Superior temporal gyrus (tissue), 1 donor: ENCODE results near the gene AVEN.
A peak's percentile ranks its signal among the peaks of the same experiment; 100 is the strongest.
"Not testable (repeated sequence)": the region's sequence is repeated elsewhere in the genome, so short reads cannot be mapped to it uniquely, and the experiment has no call there.

Experiments used
- DNase-seq: peaks from one replicate; pipeline ENCODE4 v3.0.0-alpha.2; 2016; ENCODE audit errors: extremely low spot score

AVEN gene

DNA sequence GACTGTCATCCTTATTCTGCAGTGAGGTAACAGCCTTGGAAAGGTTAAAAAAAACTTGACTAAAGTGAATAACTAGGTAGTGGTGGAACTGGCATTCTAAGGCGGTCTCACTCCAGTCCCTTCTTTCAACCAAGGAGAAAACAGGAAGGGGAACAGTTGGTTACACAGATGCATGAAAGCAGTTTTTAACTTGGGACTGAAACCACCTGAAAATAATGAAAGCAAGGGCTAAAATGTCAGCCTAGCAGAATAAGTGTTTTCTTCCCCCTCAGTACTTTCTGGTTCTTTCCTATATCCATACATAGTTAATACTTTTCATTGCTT is 748 bp upstream of the AVEN start:
- DNase-seq: no peak

DNA sequence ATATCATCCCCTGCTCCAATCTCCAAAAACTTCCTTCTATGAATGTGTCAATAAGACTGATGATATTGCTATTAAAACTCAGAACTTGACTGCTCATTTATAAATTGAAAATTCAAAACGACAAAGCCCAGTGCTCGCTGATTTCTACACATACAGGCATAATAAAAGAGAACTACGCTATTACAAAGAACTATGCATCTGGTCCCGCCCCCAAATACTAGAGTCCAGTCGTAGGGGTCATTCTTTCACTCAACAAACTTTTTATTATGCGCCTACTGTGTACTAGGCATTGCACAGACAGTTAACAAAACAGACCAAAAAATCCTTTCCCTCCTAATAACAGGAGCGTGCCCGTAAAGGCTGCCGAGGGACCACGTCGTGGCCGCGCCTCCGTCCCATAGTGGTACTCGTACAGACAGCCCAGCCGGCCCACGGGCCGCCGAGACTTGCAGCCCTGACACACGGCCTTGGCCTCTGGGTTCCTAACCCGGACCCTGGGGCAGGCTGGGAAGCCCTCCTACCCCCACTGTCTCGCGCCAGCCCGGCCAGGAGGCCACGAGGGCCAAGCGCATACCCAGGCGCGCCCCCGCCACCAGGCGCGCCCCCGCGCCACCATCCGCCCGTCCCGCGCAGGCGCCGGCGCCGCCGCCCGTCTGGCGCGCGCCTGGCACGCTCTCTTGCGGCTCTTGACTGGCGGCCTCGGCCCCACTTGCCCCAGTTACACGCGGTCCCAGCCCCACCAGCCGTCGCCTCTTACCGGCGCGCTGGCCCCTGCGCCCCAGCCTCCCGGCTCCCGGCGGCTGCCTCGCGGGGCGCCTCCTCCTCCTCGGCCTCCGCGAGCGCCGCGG is 757 bp downstream of the AVEN start:
- DNase-seq: peak; percentile 83

DNA sequence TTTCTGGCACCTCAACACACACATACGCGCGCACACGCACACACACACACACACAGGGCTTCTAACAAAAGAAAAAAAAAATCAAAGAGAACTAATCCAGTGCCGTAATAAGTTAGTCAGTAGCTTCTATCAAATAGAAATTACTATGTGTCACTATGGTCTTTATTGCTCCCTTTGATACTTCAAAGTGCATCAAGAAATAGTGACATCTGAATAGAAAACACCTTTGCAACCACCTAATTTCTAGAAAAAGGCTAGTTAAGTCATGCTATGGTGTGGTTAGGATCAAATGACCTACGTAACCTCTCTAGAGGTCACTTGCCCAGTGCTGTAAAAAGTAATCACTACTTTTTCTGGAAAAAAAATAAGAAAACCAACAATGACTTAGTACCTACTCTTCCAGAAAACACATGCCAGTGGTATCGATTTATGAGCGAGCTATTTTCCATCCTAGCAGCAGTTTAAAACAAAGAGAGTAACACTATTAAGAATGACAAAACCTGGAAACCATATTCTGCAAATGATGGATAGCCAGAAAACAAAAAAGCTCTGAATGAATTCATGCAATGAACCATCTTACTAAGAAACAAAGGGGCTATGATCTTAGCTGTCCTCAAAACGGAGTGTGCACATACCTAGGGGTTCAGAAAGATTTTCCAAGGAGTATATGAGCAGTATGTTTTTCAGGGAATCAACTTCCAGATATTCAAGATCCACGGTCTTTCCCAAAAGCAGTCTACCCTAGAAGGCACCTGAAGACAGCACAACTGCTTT is 6.8 kb downstream of the AVEN start:
- DNase-seq: no peak

DNA sequence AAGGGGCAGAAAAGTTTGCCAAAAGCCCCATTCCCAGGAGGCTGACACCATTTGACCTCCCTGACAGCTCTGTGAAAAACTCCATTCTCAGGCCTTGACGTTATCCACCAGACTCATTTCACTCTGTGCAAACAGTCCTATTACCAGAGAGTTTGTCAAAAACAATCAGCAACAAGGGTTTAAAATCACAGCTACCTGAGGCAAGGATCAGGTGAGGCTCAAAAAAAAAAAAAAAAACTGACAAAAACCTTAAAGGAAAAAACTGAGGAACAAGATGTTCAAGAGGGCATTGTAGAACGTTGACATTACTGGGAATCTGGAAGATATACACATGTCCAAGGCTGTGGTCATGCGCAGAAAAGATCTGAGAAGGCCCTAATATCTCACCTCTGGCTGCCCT is 11.4 kb downstream of the AVEN start:
- no peak for DNase-seq

DNA sequence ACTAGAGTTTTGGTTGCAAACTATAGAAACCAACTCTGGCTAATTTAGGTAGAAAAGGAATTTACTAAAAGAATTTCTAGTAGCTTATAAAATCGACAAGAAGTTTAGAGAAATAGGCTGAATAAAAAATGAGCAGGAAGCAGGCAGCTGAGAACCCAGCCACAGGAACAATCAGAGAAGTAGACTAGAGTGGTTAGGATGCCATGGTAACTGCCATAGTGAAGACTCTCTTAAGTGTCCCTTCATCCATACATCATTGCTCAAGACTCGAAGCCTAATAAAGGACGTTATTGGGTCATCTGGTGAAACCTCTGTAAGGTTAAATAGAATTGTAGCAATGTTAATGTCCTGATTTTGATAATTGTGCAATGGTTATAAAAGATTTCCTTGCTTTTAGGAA is 13.8 kb downstream of the AVEN start:
- peak; percentile 5 for DNase-seq

DNA sequence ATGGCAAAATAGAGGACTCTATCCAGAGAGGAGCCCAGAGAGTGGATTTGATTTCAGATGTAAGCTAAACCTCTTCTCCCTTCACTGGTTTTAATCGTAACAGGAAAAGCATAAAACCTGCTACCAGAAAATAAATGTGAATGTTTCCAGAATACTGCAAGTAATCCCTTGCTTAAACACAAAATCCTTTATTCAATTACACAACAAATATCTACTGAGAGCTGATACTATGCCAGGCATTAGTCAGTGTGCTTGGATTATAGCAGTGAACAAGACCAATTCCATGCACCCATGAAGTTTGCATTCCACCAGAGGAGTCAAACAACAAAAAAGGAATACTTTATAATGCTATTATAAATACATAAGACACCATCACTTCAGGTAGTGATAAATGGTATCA is 15.1 kb downstream of the AVEN start:
- no peak for DNase-seq

DNA sequence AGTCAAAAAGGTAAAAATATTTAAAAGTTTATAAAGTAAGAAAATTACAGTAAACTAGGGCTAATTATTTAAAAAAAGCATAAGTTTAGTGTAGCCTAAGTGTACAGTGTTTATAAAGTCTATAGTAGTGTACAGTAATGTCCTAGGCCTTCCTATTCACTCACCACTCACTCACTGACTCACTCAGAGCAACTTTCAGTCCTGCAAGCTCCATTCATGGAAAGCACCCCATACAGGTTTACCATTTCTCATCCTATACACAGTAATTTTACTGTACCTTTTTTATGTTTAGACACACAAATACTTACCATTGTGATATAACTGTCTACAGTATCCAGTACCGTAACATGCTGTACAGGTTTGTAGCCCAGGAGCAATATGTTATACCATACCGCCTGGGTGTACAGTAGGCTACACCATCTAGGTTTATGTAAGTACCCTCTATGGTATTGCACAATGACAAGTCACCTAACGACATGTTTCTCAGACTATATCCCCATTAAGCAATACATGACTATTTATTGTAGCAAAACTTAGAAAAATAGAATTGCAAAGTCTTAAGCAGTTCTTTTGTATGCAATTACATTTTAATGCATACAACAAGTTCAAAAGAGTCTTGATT is 19.5 kb downstream of the AVEN start:
- no peak for DNase-seq

DNA sequence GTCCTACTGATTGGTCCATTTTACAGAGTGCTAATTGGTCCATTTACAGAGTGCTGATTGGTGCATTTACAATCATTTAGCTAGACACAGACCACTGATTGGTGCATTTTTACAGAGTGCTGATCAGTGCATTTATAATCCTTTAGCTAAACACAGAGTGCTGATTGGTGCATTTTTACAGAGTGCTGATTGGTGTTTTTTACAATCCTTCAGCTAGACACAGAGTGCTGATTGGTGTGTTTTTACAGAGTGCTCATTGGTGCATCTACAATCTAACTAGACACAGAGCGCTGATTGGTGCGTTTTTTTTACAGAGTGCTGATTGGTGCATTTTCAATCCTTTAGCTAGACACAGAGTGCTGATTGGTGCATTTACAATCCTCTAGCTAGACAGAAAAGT is 20.3 kb downstream of the AVEN start:
- not testable (repeated sequence) for DNase-seq

DNA sequence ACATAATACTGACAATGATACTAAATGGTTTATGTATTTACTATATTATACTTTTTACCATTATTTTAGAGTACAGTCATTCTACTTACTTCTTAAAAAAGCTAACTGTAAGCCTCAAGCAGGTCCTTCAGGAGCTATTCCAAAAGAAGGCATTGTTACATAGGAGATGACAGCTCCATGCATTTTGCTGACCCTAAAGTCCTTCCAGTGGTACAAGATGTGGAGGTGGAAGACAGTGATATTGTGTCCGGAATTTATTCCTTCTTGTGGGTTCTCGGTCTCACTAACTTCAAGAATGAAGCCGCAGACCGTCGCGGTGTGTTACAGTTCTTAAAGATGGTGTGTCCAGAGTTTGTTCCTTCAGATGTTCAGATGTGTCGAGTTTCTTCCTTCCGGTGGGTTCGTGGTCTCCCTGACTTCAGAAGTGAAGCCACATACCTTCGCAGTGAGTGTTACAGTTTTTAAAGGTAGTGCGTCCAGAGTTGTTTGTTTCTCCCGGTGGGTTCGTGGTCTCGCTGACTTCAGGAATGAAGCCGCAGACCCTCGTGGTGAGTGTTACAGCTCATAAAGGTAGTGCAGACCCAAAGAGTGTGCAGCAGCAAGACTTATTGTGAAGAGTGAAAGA is 20.9 kb downstream of the AVEN start:
- no peak for DNase-seq

DNA sequence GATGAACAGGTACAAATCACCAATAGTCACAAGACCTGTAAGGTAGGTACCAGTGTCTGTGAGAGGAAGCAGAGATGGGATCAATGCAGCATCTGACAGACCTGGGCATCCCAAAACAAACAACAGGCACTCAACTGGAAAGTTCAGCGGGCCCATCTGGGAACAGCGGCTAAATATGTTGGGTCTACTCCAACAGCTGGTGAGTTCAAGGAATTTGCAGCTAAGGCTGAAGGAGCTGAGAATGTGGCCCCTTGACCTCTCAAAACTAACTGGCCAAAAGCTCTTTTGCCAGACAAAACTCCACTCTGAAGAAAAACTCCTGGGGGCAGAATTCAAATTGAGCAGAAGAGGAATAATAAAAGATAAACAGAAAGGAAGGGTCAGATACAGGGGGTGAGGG is 24.4 kb downstream of the AVEN start:
- DNase-seq: no peak

DNA sequence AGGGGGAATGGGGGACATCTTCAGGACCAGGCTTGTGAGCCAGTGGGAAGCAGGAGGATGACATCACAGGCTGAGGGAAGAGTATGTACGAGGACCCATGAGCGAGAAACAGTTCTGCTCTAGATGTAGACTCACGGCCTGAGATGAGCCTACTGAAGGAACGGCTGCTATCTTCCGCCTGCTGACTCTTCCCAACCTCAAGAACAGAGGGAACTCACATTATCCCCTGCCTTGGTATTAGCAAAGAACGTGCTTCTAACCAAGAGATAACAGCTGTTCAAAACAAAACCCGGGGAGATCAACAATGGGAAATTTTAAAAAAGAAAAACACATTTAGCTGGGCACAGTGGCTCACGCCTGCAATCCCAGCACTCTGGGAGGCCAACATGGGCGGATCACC is 25.3 kb downstream of the AVEN start:
- DNase-seq: no peak

DNA sequence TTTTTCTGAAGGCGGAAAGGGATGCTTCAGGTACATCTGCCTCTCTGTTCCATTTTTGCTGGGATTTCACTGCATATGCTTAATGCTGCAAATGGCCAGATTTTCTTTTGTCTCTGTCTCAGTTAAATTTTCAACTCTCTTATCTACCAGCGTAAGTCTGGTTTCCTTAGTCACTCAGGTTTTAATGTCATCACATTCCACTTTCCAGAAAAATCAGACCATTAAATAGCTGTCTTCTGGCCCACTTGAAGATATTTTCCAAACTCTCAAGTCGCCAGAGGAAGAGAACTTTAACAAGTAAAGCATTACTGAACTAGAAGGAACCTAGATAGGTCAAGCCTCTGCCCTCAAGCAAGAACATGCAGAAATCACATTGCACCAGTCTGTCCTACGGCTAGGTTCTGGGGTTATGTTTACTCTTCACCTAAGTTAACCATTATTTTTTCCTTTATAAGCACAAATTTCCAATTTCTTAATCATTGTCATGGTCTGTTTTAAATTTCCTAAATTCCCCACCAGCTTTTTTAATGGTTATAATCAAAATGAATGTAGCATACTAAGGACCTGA is 26.5 kb downstream of the AVEN start:
- no peak for DNase-seq

DNA sequence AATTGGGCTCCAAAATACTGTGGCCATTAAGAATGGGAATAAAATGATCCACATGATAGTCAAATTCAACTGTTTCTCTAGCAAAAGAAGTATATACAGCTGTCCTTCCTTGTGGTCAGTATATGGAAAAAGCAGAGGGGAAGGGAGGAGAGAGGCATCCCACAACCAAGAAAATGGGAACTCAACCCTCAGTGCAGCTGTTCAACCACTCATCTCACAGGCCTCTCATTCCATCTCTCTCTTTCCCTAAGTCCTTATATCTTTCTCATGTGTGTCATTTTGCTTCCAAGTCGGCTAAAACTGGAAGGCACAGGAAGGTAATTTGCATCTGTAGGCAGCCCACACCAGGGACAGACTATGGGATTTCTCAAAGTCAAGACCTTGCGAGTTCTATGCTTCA is 27.5 kb downstream of the AVEN start:
- no peak for DNase-seq

DNA sequence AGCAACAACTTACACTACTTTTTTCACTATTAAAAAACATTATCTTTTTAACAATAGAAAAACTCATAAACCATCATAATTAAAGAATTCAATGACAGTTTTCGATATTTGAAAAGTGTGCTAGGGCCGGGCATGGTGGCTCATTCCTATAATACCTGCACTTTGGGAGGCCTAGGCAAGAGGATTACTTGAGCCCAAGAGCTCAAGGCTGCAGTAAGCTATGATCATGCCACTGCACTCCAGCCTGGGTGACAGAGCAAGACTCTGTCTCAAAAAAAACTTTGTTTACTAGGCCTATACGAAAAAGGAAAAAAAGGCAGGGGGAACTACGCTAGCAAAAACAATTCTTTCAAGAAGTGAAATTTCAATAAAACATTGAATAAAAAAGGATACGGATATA is 28.1 kb downstream of the AVEN start:
- DNase-seq: no peak

DNA sequence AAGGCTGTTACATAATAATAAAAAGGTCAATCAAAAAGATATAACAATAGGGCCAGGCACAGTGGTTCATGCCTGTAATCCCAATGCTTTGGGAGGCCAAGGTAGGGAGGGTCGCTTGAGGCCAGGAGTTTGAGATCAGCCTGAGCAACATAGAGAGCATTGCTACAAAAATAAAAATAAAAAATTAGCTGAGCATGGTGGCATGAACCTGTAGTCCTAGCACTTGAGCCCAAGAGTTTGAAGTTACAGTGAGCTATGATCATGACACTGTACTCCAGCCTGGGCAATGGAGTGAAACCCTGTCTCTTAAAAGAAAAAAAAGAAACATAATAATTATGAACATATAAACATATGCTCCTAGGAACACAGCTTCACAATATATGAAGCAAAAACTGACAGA is 29.3 kb downstream of the AVEN start:
- no peak for DNase-seq

DNA sequence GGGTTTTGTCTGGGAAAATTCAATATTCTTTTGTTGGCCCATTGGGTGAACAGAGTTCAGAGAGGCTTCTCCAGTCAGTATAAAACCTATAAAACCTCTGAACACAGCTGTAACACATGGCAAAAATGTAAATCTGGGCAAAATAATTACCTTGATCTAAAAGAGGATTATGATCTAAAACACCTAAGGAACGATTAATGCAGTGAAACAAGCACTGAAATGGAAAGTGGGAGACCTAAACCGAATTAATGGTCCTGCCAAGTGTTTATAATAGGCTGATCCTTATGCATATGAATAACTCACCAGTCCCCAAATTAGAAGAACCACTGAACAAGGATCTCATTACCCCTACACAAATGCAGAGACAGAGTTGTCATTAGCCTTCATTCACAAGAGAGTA is 32.6 kb downstream of the AVEN start:
- DNase-seq: no peak

DNA sequence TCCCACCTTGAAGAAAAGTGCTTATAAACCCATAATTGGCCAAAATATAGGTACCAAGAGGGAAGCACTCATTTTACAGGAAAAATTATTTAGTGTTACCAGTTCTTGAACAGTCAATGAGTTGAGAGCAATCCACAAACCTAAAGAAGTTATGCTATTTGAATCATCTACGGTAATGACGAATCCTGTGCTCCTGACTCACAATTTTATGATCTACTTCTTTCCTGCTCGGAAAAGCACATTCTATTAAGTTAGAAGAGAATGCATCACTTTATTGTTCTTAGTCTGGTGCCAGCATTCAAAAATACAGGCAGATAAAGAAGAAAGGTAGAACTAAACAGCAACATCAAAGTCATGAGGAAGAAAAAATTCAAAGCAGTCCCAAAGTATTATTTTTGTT is 37.5 kb downstream of the AVEN start:
- no peak for DNase-seq

DNA sequence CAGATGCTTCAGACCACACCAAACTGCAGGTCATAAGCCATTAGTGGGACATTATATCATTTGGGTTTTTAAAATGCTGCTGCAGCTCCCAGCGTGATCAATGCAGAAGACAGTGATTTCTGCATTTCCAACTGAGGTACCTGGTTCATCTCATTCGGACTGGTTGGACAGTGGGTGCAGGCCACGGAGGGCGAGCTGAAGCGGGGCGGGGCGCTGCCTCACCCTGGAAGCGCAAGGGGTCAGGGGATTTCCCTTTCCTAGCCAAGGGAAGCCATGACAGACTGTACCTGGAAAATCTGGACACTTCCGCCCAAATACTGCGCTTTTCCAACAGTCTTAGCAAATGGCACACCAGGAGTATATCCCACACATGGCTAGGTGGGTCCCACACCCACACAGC is 43.3 kb downstream of the AVEN start:
- DNase-seq: not testable (repeated sequence)

DNA sequence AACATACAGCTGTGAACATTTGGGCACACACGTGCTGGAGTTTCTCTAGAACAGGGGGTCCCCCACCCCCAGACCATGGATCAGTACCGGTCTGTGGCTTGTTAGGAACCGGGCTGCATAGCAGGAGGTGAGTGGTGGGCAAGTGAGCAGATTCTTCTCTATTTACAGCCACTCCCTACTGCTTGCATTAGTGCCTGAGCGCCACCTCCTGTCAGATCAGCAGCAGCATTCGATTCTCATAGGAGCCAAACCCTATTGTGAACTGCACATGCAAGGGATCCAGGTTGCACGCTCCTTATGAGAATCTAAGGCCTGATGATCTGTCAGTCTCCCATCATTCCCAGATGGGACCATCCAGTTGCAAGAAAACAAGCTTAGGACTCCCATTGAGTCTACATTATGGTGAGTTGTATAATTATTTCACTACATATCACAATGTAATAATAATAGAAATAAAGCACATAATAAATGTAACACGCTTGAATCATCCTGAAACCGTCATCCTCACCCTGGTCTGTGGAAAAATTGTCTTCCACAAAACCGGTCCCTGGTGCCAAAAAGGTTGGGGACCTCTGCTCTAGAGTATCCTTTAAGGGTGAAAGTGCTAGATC is 44.9 kb downstream of the AVEN start:
- DNase-seq: no peak

DNA sequence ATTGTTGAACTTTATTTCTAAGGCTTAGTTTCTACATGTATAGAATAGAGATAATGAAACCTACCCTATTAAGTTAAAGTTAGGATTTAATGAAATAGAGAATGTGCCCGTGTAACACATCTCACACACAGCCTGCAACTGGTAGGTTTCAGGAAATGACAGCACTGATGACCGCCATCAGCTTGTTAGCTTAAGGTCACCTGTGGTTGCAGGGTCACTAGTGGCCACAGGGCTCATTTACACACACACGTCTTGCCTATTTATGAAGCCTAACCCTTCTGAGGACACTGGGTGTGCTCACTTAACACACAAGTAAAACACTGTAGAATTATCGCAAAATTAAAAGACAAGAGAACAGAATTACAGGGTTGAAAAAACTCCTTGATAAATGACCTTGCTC is 50.6 kb downstream of the AVEN start:
- no peak for DNase-seq

DNA sequence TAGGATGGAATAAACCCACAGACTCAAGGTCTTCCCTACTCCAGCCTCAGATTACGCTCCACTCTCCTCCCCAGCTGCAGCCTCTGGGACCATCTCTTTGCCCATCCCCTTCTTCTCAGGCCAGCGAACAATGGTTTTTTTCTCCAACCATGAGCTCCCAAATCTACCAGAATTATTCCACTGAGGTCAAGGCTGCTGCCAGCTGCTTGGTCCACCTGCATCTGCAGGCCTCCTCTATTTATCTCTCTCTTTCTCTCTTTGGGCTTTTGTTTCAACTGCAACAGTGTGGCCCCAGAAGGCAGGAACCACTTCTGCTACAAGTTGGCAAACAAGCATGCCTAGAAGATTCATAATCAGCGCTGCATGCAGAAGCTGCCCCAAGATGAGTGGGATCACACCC is 51.6 kb downstream of the AVEN start:
- no peak for DNase-seq

DNA sequence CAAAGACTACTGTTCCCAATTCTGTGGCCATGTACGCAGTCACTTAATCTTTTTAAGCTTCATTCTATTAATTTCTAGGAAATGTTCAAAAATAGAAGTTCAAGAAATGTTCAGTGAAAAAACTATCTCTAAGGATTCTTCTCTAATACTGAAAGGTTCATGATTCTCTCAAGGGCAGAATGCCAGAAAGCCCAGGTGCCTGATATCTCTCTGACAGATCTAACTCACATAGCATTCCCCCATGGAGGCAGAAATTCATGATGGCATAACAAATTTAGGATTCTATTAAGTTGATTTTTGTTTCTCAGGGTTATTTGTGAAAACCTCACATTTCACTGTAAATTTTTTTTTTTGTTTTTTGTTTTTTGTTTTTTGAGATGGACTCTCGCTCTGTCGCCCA is 53.3 kb downstream of the AVEN start:
- no peak for DNase-seq
